H1 (cell line): ENCODE measurements around the gene PTDSS2. TPM values are rescaled to one million over a fixed set of nuclear protein-coding genes. Genes with fewer than 3 reads are reported as not detected.

ENCODE experiments used
- CTCF ChIA-PET: fragments of 300-600 bp; sonication (Branson Sonifier 250); formaldehyde crosslinking; loops from one replicate; lab custom pipeline; 2021; ENCODE audit not compliant: partially characterized antibody; lab: Charles Lee
- POLR2A ChIA-PET: fragments of 300-600 bp; sonication (Branson Sonifier 250); formaldehyde crosslinking; loops from one replicate; lab custom pipeline; 2021; ENCODE audit warnings: inconsistent platforms; ENCODE audit not compliant: partially characterized antibody; lab: Charles Lee
- DNase-seq, 2 experiments: peaks; one replicate each; pipeline versions ENCODE4 v3.0.0 to v3.0.0-alpha.2; 2010 to 2022; ENCODE audit warnings: low spot score in 2 of 2, low read depth in 1 of 2, mixed read lengths in 1 of 2
- FAIRE-seq: peaks from 2 replicates; lab custom pipeline; 2011; peaks lifted over from hg19 to GRCh38; lab: Jason Lieb, UNC
- H2AFZ ChIP-seq: 2 replicates; pipeline ENCODE4 v1.8.1; 2012; ENCODE audit warnings: low read length, inconsistent platforms
- H2AK5ac ChIP-seq: 2 replicates; pipeline ENCODE4 v1.6.1; 2013; ENCODE audit warnings: low read depth, low read length
- H2BK120ac ChIP-seq: replicated peaks from 2 replicates; pipeline ENCODE3; 2013; ENCODE audit warnings: low read depth, low read length, inconsistent platforms
- H2BK12ac ChIP-seq: 2 replicates; pipeline ENCODE4 v1.6.1; 2013; ENCODE audit warnings: low read depth, low read length
- H2BK15ac ChIP-seq: 2 replicates; pipeline ENCODE4 v1.6.1; 2013; ENCODE audit warnings: low read length
- H2BK20ac ChIP-seq: 2 replicates; pipeline ENCODE4 v1.6.1; 2013; ENCODE audit warnings: low read length
- H2BK5ac ChIP-seq: 2 replicates; pipeline ENCODE4 v1.6.1; 2013; ENCODE audit warnings: low read depth, low read length
- H3K14ac ChIP-seq: 2 replicates; pipeline ENCODE4 v1.6.1; 2013; ENCODE audit warnings: inconsistent platforms; ENCODE audit not compliant: insufficient read length
- H3K18ac ChIP-seq: 2 replicates; pipeline ENCODE4 v1.6.1; 2013; ENCODE audit warnings: low read length; ENCODE audit errors: extremely low read depth
- H3K23ac ChIP-seq: 2 replicates; pipeline ENCODE4 v1.6.1; 2013; ENCODE audit warnings: inconsistent platforms; ENCODE audit not compliant: insufficient read length
- H3K23me2 ChIP-seq: 2 replicates; pipeline ENCODE4 v1.6.1; 2013; ENCODE audit warnings: low read depth, low read length
- H3K27ac ChIP-seq: 2 replicates; pipeline ENCODE4 v1.6.1; 2011; ENCODE audit warnings: low read depth, low read length, inconsistent platforms
- H3K27me3 ChIP-seq, 4 experiments: replicated peaks in 1 of 4; 1 replicate in 1 of 4; 2 replicates in 3 of 4; pipeline versions ENCODE4 v1.6.1 to v1.8.1; 2011 to 2013; ENCODE audit warnings: low read length in 3 of 4, mild to moderate bottlenecking in 3 of 4, inconsistent platforms in 2 of 4, mixed read lengths in 2 of 4, moderate library complexity in 1 of 4; ENCODE audit not compliant: control insufficient read depth in 3 of 4, insufficient read depth in 3 of 4; ENCODE audit errors: extremely low read depth in 1 of 4
- H3K36me3 ChIP-seq, 4 experiments: 2 replicates each; pipeline versions ENCODE4 v1.6.1 to v1.8.1; 2011 to 2013; ENCODE audit warnings: mild to moderate bottlenecking in 4 of 4, low read length in 3 of 4, moderate library complexity in 2 of 4, control low read depth in 1 of 4, inconsistent platforms in 1 of 4; ENCODE audit not compliant: insufficient read depth in 4 of 4, control insufficient read depth in 2 of 4
- H3K4ac ChIP-seq: replicated peaks from 2 replicates; pipeline ENCODE3; 2013; ENCODE audit warnings: low read length, low read depth, mixed read lengths, inconsistent platforms; ENCODE audit not compliant: insufficient read length
- H3K4me1 ChIP-seq, 4 experiments: replicated peaks in 1 of 4; 1 replicate in 1 of 4; 2 replicates in 3 of 4; pipeline versions ENCODE4 v1.6.1 to v1.8.1; 2011 to 2013; ENCODE audit warnings: low read length in 3 of 4, inconsistent platforms in 2 of 4, mixed read lengths in 1 of 4; ENCODE audit not compliant: insufficient read depth in 4 of 4, control insufficient read depth in 3 of 4
- H3K4me2 ChIP-seq, 2 experiments: 2 replicates each; pipeline versions ENCODE4 v1.6.1 to v1.8.1; 2011 to 2013; ENCODE audit warnings: low read depth in 2 of 2, low read length in 2 of 2, control low read depth in 1 of 2, inconsistent platforms in 1 of 2, mild to moderate bottlenecking in 1 of 2; ENCODE audit not compliant: insufficient read depth in 1 of 2
- H3K4me3 ChIP-seq, 4 experiments: fragments of 200-600, 300-600 bp in 1 of 4; sonication (generic), shearing (Covaris generic), sonication (Bioruptor Twin) in 1 of 4; 2 replicates each; pipeline versions ENCODE4 v1.5.1 to v1.8.1; 2011 to 2016; ENCODE audit warnings: low read length in 4 of 4, low read depth in 3 of 4, control low read depth in 2 of 4, inconsistent platforms in 2 of 4, mild to moderate bottlenecking in 2 of 4, mixed read lengths in 1 of 4, moderate library complexity in 1 of 4; ENCODE audit not compliant: insufficient read depth in 2 of 4; ENCODE audit errors: extremely low read depth in 1 of 4
- H3K56ac ChIP-seq: replicated peaks from 2 replicates; pipeline ENCODE3; 2013; ENCODE audit warnings: low read depth, mild to moderate bottlenecking, mixed read lengths, low read length, inconsistent platforms; ENCODE audit not compliant: insufficient read length
- H3K79me1 ChIP-seq: 2 replicates; pipeline ENCODE4 v1.6.1; 2013; ENCODE audit warnings: low read depth, low read length, control low read depth
- H3K79me2 ChIP-seq, 2 experiments: 2 replicates each; pipeline versions ENCODE4 v1.6.1 to v1.8.1; 2012 to 2013; ENCODE audit warnings: low read length in 2 of 2, mild to moderate bottlenecking in 2 of 2, inconsistent platforms in 1 of 2; ENCODE audit not compliant: insufficient read depth in 2 of 2, control insufficient read depth in 1 of 2
- H3K9ac ChIP-seq, 4 experiments: replicated peaks in 1 of 4; 1 replicate in 1 of 4; 2 replicates in 3 of 4; pipeline versions ENCODE4 v1.6.1 to v1.8.1; 2011 to 2013; ENCODE audit warnings: low read depth in 3 of 4, low read length in 3 of 4, control low read depth in 2 of 4, mild to moderate bottlenecking in 2 of 4, moderate library complexity in 2 of 4, inconsistent platforms in 1 of 4; ENCODE audit errors: extremely low read depth in 1 of 4
- H3K9me3 ChIP-seq, 2 experiments: 2 replicates each; pipeline versions ENCODE4 v1.6.1 to v1.8.1; 2012 to 2013; ENCODE audit warnings: mild to moderate bottlenecking in 2 of 2, moderate library complexity in 2 of 2, control low read depth in 1 of 2, inconsistent platforms in 1 of 2, low read depth in 1 of 2, low read length in 1 of 2, mixed read lengths in 1 of 2; ENCODE audit not compliant: insufficient read depth in 2 of 2
- H4K20me1 ChIP-seq, 2 experiments: replicated peaks in 1 of 2; 2 replicates each; pipeline versions ENCODE3 to v1.8.1; 2011 to 2013; ENCODE audit warnings: inconsistent platforms in 2 of 2, low read length in 2 of 2, mild to moderate bottlenecking in 1 of 2; ENCODE audit not compliant: insufficient read depth in 2 of 2, control insufficient read depth in 1 of 2
- H4K5ac ChIP-seq: 2 replicates; pipeline ENCODE4 v1.6.1; 2013; ENCODE audit warnings: low read length, low read depth, mixed read lengths, inconsistent platforms; ENCODE audit not compliant: insufficient read length
- H4K8ac ChIP-seq: 2 replicates; pipeline ENCODE4 v1.8.0; 2013; ENCODE audit warnings: mild to moderate bottlenecking, moderate library complexity, low read length, inconsistent platforms; ENCODE audit not compliant: insufficient read depth; ENCODE audit errors: extremely low read depth
- H4K91ac ChIP-seq: replicated peaks from 2 replicates; pipeline ENCODE3; 2013; ENCODE audit warnings: low read length, mixed read lengths, inconsistent platforms; ENCODE audit not compliant: insufficient read length
- FOSL1 ChIP-seq: IDR thresholded peaks from 2 replicates; pipeline ENCODE4 v1.6.1; 2011; ENCODE audit warnings: mild to moderate bottlenecking, low read depth, low read length, moderate library complexity; ENCODE audit not compliant: insufficient read depth
- GTF2F1 ChIP-seq: IDR thresholded peaks from 2 replicates; pipeline ENCODE4 v1.6.1; 2012; ENCODE audit warnings: low read depth, low read length, improper control_type of control experiment, borderline replicate concordance
- JUND ChIP-seq: IDR thresholded peaks from 2 replicates; pipeline ENCODE4 v1.6.1; 2011; ENCODE audit warnings: mild to moderate bottlenecking, improper control_type of control experiment, low read length
- KDM4A ChIP-seq: IDR thresholded peaks from one replicate; pipeline ENCODE4 v1.7.1; 2012; ENCODE audit warnings: low read depth, mild to moderate bottlenecking, moderate library complexity, low read length, inconsistent platforms; ENCODE audit not compliant: severe bottlenecking
- NANOG ChIP-seq: IDR thresholded peaks from 2 replicates; pipeline ENCODE4 v1.6.1; 2011; ENCODE audit warnings: low read length, low read depth, mild to moderate bottlenecking, inconsistent platforms; ENCODE audit not compliant: insufficient read depth, poor library complexity, severe bottlenecking
- POU5F1 ChIP-seq: IDR thresholded peaks from 2 replicates; pipeline ENCODE4 v1.6.1; 2011; ENCODE audit warnings: low read depth, mild to moderate bottlenecking, low read length, moderate library complexity
- RNF2 ChIP-seq: fragments of 200-900, 300-1000 bp; sonication (generic); IDR thresholded peaks from 2 replicates; pipeline ENCODE4 v1.7.1; 2016; ENCODE audit warnings: borderline replicate concordance, low read depth, mild to moderate bottlenecking, antibody characterized with exemption, low read length; ENCODE audit not compliant: poor library complexity, severe bottlenecking; ENCODE audit errors: missing control alignments
- WGBS, 2 experiments: shearing (Covaris generic) in 1 of 2; methylation state at CpG; one replicate each; pipeline versions ENCODE4 v1.1.6 to v1.1.7; 2013 to 2015; ENCODE audit warnings: low lambda C conversion rate in 2 of 2, mixed read lengths in 2 of 2, inconsistent platforms in 1 of 2, low coverage in 1 of 2, missing lambda C conversion rate in 1 of 2; ENCODE audit not compliant: insufficient replicate concordance in 2 of 2, insufficient coverage in 1 of 2, insufficient read length in 1 of 2; ENCODE audit errors: extremely low coverage in 1 of 2, missing lambda C conversion rate in 1 of 2; 5-methylcytosine and 5-hydroxymethylcytosine counted together
- polyA plus RNA-seq, 7 experiments: library from polyadenylated mRNA; depleted of rRNA in 3 of 7; stranded (reverse) in 5 of 7; unstranded in 2 of 7; fragments of >200 nt in 5 of 7; fragments of 200-250 nt in 2 of 7; gene quantifications; 1 replicate in 5 of 7; 2 replicates in 1 of 7; 4 replicates in 1 of 7; pipeline versions ENCODE4 v1.2.1 to v1.2.3, GENCODE V29; 2011 to 2013; ENCODE audit warnings: missing spikeins in 2 of 7, mixed read lengths in 2 of 7
- total RNA-seq: library from RNA; stranded (reverse); fragmentation: NEBNext Ultra II Directional; extraction: Animal tissue kit (Norgen Biotek cat#: 25700); gene quantifications from 2 replicates; pipeline ENCODE4 v1.2.1, GENCODE V29; 2021

The PTDSS2 gene
- total and polyA plus RNA-seq, 2 of the 8 experiments (the other 6 are each of a cell fraction or from before 2014, with no cell fraction given) = 48.7 to 68.2 TPM

DNA sequence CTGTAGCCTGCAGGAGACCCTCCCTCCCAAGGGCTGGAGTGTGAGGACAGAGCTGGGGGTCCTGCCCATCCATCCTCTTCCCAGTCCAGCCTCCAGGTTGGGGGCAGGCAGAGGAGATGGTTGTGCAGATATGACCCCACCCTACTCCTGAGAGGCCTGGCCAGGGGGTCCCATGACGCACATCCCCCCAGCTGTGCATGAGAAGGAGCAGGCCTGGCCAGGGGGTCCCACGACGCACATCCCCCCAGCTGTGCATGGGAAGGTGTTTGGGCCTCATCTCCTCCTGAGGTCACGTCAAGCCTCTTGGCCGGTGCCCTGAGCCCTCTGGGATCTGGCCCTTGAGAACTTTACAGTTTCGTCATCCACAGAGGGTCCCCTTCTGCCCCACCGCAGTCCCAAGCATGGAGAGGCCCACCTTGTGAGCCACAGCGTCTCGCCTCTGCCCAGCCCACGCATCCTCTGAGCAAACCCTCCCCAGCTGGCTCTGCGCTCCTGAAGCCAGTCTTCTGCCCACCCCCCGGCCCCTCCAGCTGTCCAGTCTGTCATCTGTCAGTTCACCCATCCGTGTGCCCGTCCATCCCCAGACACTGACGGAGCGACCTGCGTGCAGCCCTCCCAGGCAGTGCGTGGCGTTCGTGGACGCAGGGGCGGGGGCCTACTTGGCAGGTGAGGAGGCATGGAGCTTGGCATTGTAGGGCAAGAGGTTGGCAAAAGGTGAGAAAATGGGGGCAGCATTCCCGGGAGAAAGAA is 10.6 kb upstream of the PTDSS2 start:
- Histone ChIP-seq H2BK15ac (no peak overlapping the region), H3K23me2 (peaks cover 2% of the 10 kb centered on the region; the same call in 1 of the 2 replicates), H3K4me1 (peaks cover 0 to 15% (median 7%) of the 10 kb centered on the region in 4 experiments; a peak in 5 of 7 replicates), H3K4me3 (no peak overlapping the region), H2BK5ac (no peak overlapping the region; the same call in 1 of the 2 replicates), H4K5ac (no peak overlapping the region), H3K9ac (no peak overlapping the region), H3K9me3 (peaks cover 6 to 10% of the 10 kb centered on the region in 2 experiments; a peak in 3 of 4 replicates), H2AK5ac (0 out of 2 replicates have a peak overlapping the region, but pooled peaks have one; percentile 39), H2AFZ (no peak overlapping the region), H3K4me2 (no peak overlapping the region), H3K27ac (no peak overlapping the region), H2BK120ac (no peak overlapping the region), H3K18ac (no peak overlapping the region), H3K79me2 (no peaks in the 10 kb centered on the region), H3K56ac (no peak overlapping the region), H2BK12ac (peak overlapping the region; percentile 75; the same call in 1 of the 2 replicates), H2BK20ac (peak overlapping the region; percentile 90; the same call in 1 of the 2 replicates), H3K14ac (no peak overlapping the region), H4K91ac (no peak overlapping the region), H3K4ac (no peak overlapping the region), H3K23ac (no peak overlapping the region), H4K8ac (no peak overlapping the region; the same call in 1 of the 2 replicates), H3K27me3 (no peaks in the 10 kb centered on the region), H3K79me1 (no peaks in the 10 kb centered on the region), H4K20me1 (no peaks in the 10 kb centered on the region), H3K36me3 (0 out of 8 replicates have a peak, but pooled peaks cover 0 to 2% (median 0%) of the 10 kb centered on the region in 4 experiments)
- no peak for FAIRE-seq
- no peak for TF ChIP-seq NANOG
- TF ChIP-seq RNF2 = no peak
- no peak for TF ChIP-seq FOSL1
- TF ChIP-seq POU5F1 = no peak
- TF ChIP-seq KDM4A = no peak
- no peak for TF ChIP-seq JUND
- no peak for TF ChIP-seq GTF2F1
- 92% methylated on average over 21 of the region's 23 CpGs; no CpG with 5 or more reads in 1 of the 2 experiments for WGBS, 2 experiments
- POLR2A ChIA-PET = interaction anchor here (0.8 to 3.6 kb wide), 4 partner anchors 10 to 34 kb away, joined by 3 to 21 read pairs (median 8); partner anchors contain the start of gene PTDSS2
- CTCF ChIA-PET = interaction anchor here (0.6 to 2.1 kb wide), 8 partner anchors 13 to 83 kb away, joined by 3 to 5 read pairs (median 3); no protein-coding TSS in a partner anchor
- DNase-seq = no peak
